K562 (cell line): Measurements from ENCODE around the gene TMEM185B.

ENCODE experiments used
- JUNB ChIP-seq: fragments of 450-650 bp; formaldehyde crosslinking; conservative IDR thresholded peaks from 2 replicates; pipeline ENCODE4 v1.4.0; 2020; ENCODE audit warnings: mild to moderate bottlenecking
- SMAD3 ChIP-seq: fragments of 450-650 bp; formaldehyde crosslinking; conservative IDR thresholded peaks from 2 replicates; pipeline ENCODE4 v1.4.0; 2020; ENCODE audit warnings: mild to moderate bottlenecking
- ZKSCAN1 ChIP-seq: fragments of 150-350 bp; IDR thresholded peaks from 2 replicates; pipeline ENCODE4 v1.6.1; 2016; ENCODE audit warnings: low read depth, low read length
- TF ChIP-seq, protein P1 (sequence below), 2 experiments: fragments of 450-650 bp; conservative IDR thresholded peaks; 2 replicates each; pipeline ENCODE4 v1.6.1; 2017; ENCODE audit warnings: mild to moderate bottlenecking in 2 of 2, moderate library complexity in 2 of 2
- TF ChIP-seq, protein P2 (sequence below): fragments of 450-650 bp; IDR thresholded peaks from 2 replicates; pipeline ENCODE4 v1.6.1; 2014; ENCODE audit warnings: low read depth, mild to moderate bottlenecking, moderate library complexity, borderline replicate concordance
- TF ChIP-seq, protein P3 (sequence below): fragments of 250-450 bp; sonication (Bioruptor Pico); IDR thresholded peaks from 2 replicates; pipeline ENCODE4 v1.8.0; 2021; ENCODE audit warnings: moderate library complexity, mild to moderate bottlenecking, inconsistent platforms

DNA sequence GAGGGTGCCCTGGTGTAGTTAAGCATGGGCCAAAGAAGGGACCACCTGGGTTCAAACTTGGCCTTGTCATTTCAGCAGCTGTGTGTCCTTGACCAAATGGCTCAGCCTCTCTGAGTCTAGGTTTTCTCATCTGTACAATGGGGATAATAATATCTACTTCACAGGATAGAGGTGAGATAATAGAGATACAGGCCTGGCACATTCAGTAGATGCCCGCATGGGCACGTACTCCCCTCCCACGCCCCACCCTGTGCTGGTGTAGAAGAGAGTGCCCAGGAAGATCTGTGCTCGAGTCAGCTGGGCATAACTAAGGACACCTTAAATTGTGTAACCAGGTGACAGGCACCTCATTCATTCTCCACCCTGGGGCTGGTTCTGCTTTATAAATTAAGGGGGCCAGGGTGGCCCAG lies 8.4 kb upstream of the TMEM185B start:
- TF ChIP-seq, protein P1, sequence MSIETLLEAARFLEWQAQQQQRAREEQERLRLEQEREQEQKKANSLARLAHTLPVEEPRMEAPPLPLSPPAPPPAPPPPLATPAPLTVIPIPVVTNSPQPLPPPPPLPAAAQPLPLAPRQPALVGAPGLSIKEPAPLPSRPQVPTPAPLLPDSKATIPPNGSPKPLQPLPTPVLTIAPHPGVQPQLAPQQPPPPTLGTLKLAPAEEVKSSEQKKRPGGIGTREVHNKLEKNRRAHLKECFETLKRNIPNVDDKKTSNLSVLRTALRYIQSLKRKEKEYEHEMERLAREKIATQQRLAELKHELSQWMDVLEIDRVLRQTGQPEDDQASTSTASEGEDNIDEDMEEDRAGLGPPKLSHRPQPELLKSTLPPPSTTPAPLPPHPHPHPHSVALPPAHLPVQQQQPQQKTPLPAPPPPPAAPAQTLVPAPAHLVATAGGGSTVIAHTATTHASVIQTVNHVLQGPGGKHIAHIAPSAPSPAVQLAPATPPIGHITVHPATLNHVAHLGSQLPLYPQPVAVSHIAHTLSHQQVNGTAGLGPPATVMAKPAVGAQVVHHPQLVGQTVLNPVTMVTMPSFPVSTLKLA (conservative IDR thresholded peaks at IDR 0.05) = no peak
- TF ChIP-seq, protein P2, sequence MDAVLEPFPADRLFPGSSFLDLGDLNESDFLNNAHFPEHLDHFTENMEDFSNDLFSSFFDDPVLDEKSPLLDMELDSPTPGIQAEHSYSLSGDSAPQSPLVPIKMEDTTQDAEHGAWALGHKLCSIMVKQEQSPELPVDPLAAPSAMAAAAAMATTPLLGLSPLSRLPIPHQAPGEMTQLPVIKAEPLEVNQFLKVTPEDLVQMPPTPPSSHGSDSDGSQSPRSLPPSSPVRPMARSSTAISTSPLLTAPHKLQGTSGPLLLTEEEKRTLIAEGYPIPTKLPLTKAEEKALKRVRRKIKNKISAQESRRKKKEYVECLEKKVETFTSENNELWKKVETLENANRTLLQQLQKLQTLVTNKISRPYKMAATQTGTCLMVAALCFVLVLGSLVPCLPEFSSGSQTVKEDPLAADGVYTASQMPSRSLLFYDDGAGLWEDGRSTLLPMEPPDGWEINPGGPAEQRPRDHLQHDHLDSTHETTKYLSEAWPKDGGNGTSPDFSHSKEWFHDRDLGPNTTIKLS = no peak
- no peak for TF ChIP-seq ZKSCAN1
- TF ChIP-seq, protein P3, sequence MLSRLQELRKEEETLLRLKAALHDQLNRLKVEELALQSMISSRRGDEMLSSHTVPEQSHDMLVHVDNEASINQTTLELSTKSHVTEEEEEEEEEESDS = no peak
- no peak for TF ChIP-seq SMAD3 (CRISPR knock-in tag)
- TF ChIP-seq JUNB (CRISPR knock-in tag) = no peak
